Sigmoid colon (tissue), 7 donors: ENCODE measurements around the gene PDE6B. TPM values are rescaled to one million over a fixed set of nuclear protein-coding genes. Genes with fewer than 3 reads are reported as not detected.
A peak's percentile ranks its signal among the peaks of the same experiment; 100 is the strongest.

Source experiments
- DNase-seq: peaks from one replicate; pipeline ENCODE4 v3.0.0-alpha.2; 2019
- H3K27ac ChIP-seq, 4 donors: fragments of 200-600 bp; sonication (generic); one replicate each; pipeline ENCODE4 v1.5.1; 2016 to 2019; ENCODE audit warnings: mild to moderate bottlenecking in 1 of 4
- H3K27me3 ChIP-seq, 3 donors: fragments of 200-600 bp; sonication (generic); one replicate each; pipeline ENCODE4 v1.5.1; 2019; ENCODE audit warnings: mild to moderate bottlenecking in 1 of 3
- H3K36me3 ChIP-seq, 4 donors: fragments of 200-600 bp; sonication (generic); one replicate each; pipeline ENCODE4 v1.5.1; 2016 to 2019
- H3K4me1 ChIP-seq, 4 donors: fragments of 200-600 bp; sonication (generic); one replicate each; pipeline ENCODE4 v1.5.1; 2017 to 2019
- H3K4me3 ChIP-seq, 4 donors: fragments of 200-600 bp; sonication (generic); one replicate each; pipeline ENCODE4 v1.5.1; 2017 to 2019; ENCODE audit warnings: mild to moderate bottlenecking in 2 of 4, moderate library complexity in 1 of 4
- H3K9me3 ChIP-seq, 4 donors: fragments of 200-600 bp in 3 of 4; sonication (generic) in 3 of 4; one replicate each; pipeline versions ENCODE4 v1.5.1 to v1.6.1; 2013 to 2019
- EP300 ChIP-seq, 4 donors: sonication (generic); formaldehyde crosslinking; IDR thresholded peaks; one replicate each; pipeline ENCODE4 v1.6.1; 2017; ENCODE audit warnings: antibody characterized with exemption in 4 of 4
- POLR2A ChIP-seq, 2 donors: fragments of 450-650 bp; IDR thresholded peaks; one replicate each; pipeline ENCODE4 v1.6.1; 2016; ENCODE audit warnings: antibody characterized with exemption in 2 of 2, mild to moderate bottlenecking in 2 of 2, moderate library complexity in 2 of 2
- POLR2AphosphoS5 ChIP-seq, 4 donors: sonication (generic); formaldehyde crosslinking; IDR thresholded peaks; one replicate each; pipeline ENCODE4 v1.6.1; 2017; ENCODE audit warnings: antibody characterized with exemption in 4 of 4
- WGBS, 2 donors: extraction: QIAGEN DNeasy Blood & Tissue Kit; methylation state at CpG; one replicate each; pipeline ENCODE4 v1.1.7; 2013; 5-methylcytosine and 5-hydroxymethylcytosine counted together
- intact Hi-C: fragments of 100-400 bp; cut with DNase I; formaldehyde crosslinking; loops from one replicate; pipeline ENCODE4 v1.15.1; 2023
- polyA plus RNA-seq, 3 donors: library from polyadenylated mRNA; stranded (reverse); fragments of 200-250 nt; gene quantifications; one replicate each; pipeline ENCODE4 v1.2.3, GENCODE V29; 2013
- total RNA-seq, 4 donors: library from RNA; depleted of rRNA; stranded (reverse); fragments of >200 nt; gene quantifications; one replicate each; pipeline ENCODE4 v1.1.0, GENCODE V29; 2016
- TF ChIP-seq, protein P1 (sequence below), 4 experiments: fragments of 450-650 bp in 3 of 4; fragments of 200-600 bp in 1 of 4; IDR thresholded peaks; one replicate each; pipeline ENCODE4 v1.5.1; 2016 to 2019; ENCODE audit warnings: antibody characterized with exemption in 4 of 4, mild to moderate bottlenecking in 3 of 4, moderate library complexity in 2 of 4
- donor health status: healthy with polysubstance abuse.
- donor health status: Bipolar disorder and iron deficiency.
- donor health status: healthy.

PDE6B gene
- total and polyA plus RNA-seq, 7 donors = under 0.01 to 5.4 (median 1.5) TPM; not detected in 1

DNA sequence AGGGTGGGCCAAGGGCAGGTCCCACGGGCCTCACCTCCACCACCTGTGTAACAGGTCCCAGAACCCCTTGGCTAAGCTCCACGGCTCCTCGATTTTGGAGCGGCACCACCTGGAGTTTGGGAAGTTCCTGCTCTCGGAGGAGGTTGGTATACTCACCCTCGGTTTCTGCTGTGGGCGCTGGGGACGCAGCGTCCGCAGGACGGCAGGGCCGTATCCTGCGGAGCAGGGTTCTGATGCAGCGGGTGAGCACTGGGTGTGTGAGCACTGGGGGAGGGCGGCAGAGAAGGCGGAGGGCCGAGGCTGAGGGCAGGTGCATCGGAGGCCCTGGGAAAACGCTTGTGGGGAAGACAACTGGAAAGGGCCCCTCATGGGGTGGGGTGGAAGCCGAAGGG, 37.7 kb downstream of the PDE6B start:
- H3K27me3 ChIP-seq = peaks cover 0 to 26% (median 22%) of the 10 kb centered on the region in 3 donors
- peak overlapping the region; percentile 39 to 70 (median 56) for H3K4me3 ChIP-seq
- peak overlapping the region in 2 of 4 donors; percentile 25 to 38 for H3K27ac ChIP-seq
- intact Hi-C loops = no loop called here
- H3K36me3 ChIP-seq = no peaks in the 10 kb centered on the region
- 38 to 48% methylated on average over 20 of the region's 20 CpGs for WGBS, 2 donors
- DNase-seq = no peak
- peaks cover 0 to 14% (median 13%) of the 10 kb centered on the region in 4 donors for H3K4me1 ChIP-seq
- H3K9me3 ChIP-seq = no peaks in the 10 kb centered on the region
- TF ChIP-seq POLR2A (IDR thresholded peaks at IDR 0.05) = no peak
- TF ChIP-seq, protein P1, sequence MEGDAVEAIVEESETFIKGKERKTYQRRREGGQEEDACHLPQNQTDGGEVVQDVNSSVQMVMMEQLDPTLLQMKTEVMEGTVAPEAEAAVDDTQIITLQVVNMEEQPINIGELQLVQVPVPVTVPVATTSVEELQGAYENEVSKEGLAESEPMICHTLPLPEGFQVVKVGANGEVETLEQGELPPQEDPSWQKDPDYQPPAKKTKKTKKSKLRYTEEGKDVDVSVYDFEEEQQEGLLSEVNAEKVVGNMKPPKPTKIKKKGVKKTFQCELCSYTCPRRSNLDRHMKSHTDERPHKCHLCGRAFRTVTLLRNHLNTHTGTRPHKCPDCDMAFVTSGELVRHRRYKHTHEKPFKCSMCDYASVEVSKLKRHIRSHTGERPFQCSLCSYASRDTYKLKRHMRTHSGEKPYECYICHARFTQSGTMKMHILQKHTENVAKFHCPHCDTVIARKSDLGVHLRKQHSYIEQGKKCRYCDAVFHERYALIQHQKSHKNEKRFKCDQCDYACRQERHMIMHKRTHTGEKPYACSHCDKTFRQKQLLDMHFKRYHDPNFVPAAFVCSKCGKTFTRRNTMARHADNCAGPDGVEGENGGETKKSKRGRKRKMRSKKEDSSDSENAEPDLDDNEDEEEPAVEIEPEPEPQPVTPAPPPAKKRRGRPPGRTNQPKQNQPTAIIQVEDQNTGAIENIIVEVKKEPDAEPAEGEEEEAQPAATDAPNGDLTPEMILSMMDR (IDR thresholded peaks at IDR 0.05) = no peak

DNA sequence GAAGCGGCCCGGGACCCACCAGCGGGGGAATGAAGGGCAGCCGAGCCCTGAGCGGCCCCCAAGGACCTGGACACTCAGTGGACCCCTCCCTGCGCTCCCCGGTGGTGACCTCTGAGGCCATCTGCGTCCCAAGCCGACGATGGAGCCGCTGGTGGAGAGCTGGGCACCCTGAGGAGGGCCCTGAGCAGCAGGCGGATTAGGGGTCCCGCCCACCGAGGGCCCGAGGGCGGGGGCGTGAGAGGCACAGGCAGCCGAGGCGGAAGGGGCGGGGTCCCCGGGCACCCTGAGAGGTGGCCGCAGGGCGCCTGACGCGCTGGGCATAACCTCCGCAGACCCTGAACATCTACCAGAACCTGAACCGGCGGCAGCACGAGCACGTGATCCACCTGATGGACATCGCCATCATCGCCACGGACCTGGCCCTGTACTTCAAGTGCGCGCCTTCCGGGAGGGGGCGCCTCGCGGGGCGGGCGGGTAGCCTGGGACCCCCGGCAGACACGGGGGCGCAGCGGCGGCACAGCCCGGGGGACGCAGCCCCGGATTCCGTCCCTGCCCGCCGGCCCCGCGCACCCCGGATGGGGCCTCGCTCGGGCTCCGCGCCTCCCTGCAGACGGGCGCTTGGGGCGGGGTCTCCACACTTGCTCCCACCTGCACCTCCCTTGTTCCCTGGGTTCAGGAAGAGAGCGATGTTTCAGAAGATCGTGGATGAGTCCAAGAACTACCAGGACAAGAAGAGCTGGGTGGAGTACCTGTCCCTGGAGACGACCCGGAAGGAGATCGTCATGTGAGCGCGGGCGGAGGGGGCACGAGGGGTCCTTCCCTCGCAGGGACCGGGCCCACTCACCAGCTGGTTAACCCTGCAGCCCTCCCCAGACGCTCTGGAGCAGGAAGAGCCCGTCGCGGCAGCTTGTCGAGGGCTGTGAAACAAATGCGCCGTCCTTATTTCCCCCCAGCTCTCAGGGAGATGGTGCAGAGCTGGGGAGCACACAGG, 38.4 kb downstream of the PDE6B start:
- DNase-seq = peak; percentile 73
- TF ChIP-seq, protein P1 (IDR thresholded peaks at IDR 0.05) = no peak
- TF ChIP-seq EP300 (IDR thresholded peaks at IDR 0.05) (no peak), POLR2A (IDR thresholded peaks at IDR 0.05) (no peak), POLR2AphosphoS5 (IDR thresholded peaks at IDR 0.05) (no peak)
- Histone ChIP-seq H3K27ac (peak overlapping the region in 2 of 4 donors; percentile 38 to 48), H3K4me1 (peaks cover 0 to 14% (median 13%) of the 10 kb centered on the region in 4 donors), H3K27me3 (peaks cover 0 to 26% (median 22%) of the 10 kb centered on the region in 3 donors), H3K4me3 (peak overlapping the region; percentile 39 to 70 (median 56)), H3K36me3 (no peaks in the 10 kb centered on the region), H3K9me3 (no peaks in the 10 kb centered on the region)
- intact Hi-C loops = no loop called here
- 2 to 9% methylated on average over 80 of the region's 80 CpGs for WGBS, 2 donors

DNA sequence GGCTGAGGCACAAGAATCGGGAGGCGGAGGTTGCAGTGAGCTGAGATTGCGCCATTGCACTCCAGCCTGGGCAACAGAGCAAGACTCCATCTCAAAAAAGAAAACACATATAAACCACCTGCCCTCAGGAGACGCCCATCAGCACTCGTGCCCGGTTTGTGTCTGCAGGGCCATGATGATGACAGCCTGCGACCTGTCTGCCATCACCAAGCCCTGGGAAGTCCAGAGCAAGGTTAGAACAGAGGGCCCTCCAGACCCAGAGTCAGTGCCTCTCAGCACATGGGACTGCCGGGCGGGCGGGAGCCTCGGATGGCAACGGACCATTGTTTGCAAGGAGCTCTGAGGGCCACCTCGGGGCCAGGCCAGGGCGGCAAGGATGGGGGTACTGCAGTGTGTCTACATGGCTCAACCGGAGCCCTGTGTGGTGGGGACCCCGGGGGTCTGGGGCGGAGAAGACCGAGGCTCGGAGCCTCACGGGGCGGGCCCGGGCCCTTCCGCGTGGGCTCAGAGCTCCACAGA, 39.4 kb downstream of the PDE6B start:
- DNase-seq = peak; percentile 58
- Histone ChIP-seq H3K27me3 (peaks cover 0 to 26% (median 22%) of the 10 kb centered on the region in 3 donors), H3K27ac (no peak overlapping the region), H3K36me3 (no peaks in the 10 kb centered on the region), H3K4me1 (peaks cover 0 to 14% (median 13%) of the 10 kb centered on the region in 4 donors), H3K4me3 (no peak overlapping the region), H3K9me3 (no peaks in the 10 kb centered on the region)
- 96 to 97% methylated on average over 24 of the region's 24 CpGs for WGBS, 2 donors
- intact Hi-C loops = no loop called here
- no peak for TF ChIP-seq EP300 (IDR thresholded peaks at IDR 0.05)
- TF ChIP-seq POLR2A (IDR thresholded peaks at IDR 0.05) = no peak
- TF ChIP-seq, protein P1 (IDR thresholded peaks at IDR 0.05) = no peak
- no peak for TF ChIP-seq POLR2AphosphoS5 (IDR thresholded peaks at IDR 0.05)

DNA sequence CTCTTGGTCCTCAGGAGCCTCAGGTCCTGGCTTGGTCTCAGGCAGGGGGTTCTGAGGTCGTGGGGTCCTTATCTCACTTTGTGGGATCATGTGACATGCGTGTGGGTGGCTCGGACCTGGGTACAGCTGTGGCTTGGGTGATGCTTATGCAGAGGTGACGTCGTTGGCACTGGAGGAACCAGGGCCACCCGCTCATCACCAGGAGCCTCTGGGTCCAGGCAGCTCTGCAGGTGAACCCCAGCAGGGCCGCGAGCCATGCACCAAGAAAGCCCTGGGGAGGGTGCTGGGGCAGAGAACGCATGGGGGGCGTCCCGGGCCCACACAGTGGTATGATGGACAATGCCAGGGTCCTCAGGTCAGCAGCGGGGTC, 40.0 kb downstream of the PDE6B start:
- peaks cover 0 to 26% (median 22%) of the 10 kb centered on the region in 3 donors for H3K27me3 ChIP-seq
- WGBS, 2 donors = 82 to 91% methylated on average over 12 of the region's 12 CpGs
- peaks cover 0 to 14% (median 13%) of the 10 kb centered on the region in 4 donors for H3K4me1 ChIP-seq
- H3K9me3 ChIP-seq = no peaks in the 10 kb centered on the region
- no peak overlapping the region for H3K4me3 ChIP-seq
- DNase-seq = peak; percentile 64
- intact Hi-C loops = no loop called here
- no peaks in the 10 kb centered on the region for H3K36me3 ChIP-seq
- no peak overlapping the region for H3K27ac ChIP-seq
- TF ChIP-seq POLR2AphosphoS5 (IDR thresholded peaks at IDR 0.05) (no peak), POLR2A (IDR thresholded peaks at IDR 0.05) (no peak), EP300 (IDR thresholded peaks at IDR 0.05) (no peak)
- TF ChIP-seq, protein P1 (IDR thresholded peaks at IDR 0.05) = no peak
